B cell (primary cell): ENCODE data around the gene GDI2. TPM values are rescaled to one million over a fixed set of nuclear protein-coding genes. Genes with fewer than 3 reads are reported as not detected.

ENCODE experiments used
- ATAC-seq: fragments of 200-7000 bp; cut with Tn5 transposase; one replicate; pipeline ENCODE4 v1.10.0; 2021; ENCODE audit warnings: low read depth, mild to moderate bottlenecking, moderate number of reproducible peaks, moderate library complexity
- CTCF ChIA-PET: fragments of 350-600 bp; sonication (Branson Sonifier 250); formaldehyde crosslinking; loops from one replicate; lab custom pipeline; 2021; ENCODE audit warnings: antibody characterized with exemption, inconsistent platforms; lab: Charles Lee
- POLR2A ChIA-PET: fragments of 350-600 bp; sonication (Branson Sonifier 250); formaldehyde crosslinking; loops from one replicate; lab custom pipeline; 2021; ENCODE audit warnings: antibody characterized with exemption; lab: Charles Lee
- DNase-seq: peaks from one replicate; pipeline ENCODE4 v3.0.0; 2013
- H2AFZ ChIP-seq: 2 replicates; pipeline ENCODE4 v1.6.1; 2012; ENCODE audit warnings: mild to moderate bottlenecking, low read depth, low read length; ENCODE audit not compliant: insufficient read depth, poor library complexity, severe bottlenecking
- H3K27ac ChIP-seq, 2 donors: 1 replicate in 1 of 2; 2 replicates in 1 of 2; pipeline ENCODE4 v1.5.1; 2012 to 2013; ENCODE audit warnings: low read length in 2 of 2, mild to moderate bottlenecking in 2 of 2, moderate library complexity in 1 of 2
- H3K27me3 ChIP-seq, 4 experiments: fragments of 200-600 bp in 1 of 4; sonication (generic) in 1 of 4; replicated peaks in 1 of 4; 1 replicate in 2 of 4; 2 replicates in 2 of 4; pipeline versions ENCODE4 v1.6.1 to v1.7.0; 2013 to 2016; ENCODE audit warnings: low read length in 3 of 4, mild to moderate bottlenecking in 2 of 4, mixed read lengths in 1 of 4, moderate library complexity in 1 of 4; ENCODE audit not compliant: insufficient read depth in 4 of 4, control insufficient read depth in 3 of 4; ENCODE audit errors: control extremely low read depth in 1 of 4
- H3K36me3 ChIP-seq, 2 experiments: replicated peaks in 1 of 2; 1 replicate in 1 of 2; 2 replicates in 1 of 2; pipeline versions ENCODE4 v1.6.1 to v1.7.1; 2013; ENCODE audit warnings: low read length in 1 of 2; ENCODE audit not compliant: insufficient read depth in 2 of 2, control insufficient read depth in 1 of 2; ENCODE audit errors: control extremely low read depth in 1 of 2, extremely low read depth in 1 of 2
- H3K4me1 ChIP-seq, 2 donors: fragments of 200-600 bp in 1 of 2; sonication (generic) in 1 of 2; 1 replicate in 1 of 2; 2 replicates in 1 of 2; pipeline versions ENCODE4 v1.5.1 to v1.6.1; 2013 to 2017; ENCODE audit warnings: low read length in 2 of 2; ENCODE audit not compliant: control insufficient read depth in 2 of 2, insufficient read depth in 2 of 2
- H3K4me2 ChIP-seq: replicated peaks from 2 replicates; pipeline ENCODE3; 2012; ENCODE audit warnings: mild to moderate bottlenecking, low read depth, low read length; ENCODE audit not compliant: poor library complexity, severe bottlenecking
- H3K4me3 ChIP-seq, 5 experiments: fragments of 200-600 bp in 1 of 5; sonication (generic) in 1 of 5; 1 replicate in 3 of 5; 2 replicates in 2 of 5; pipeline versions ENCODE4 v1.5.1 to v1.7.0; 2011 to 2016; ENCODE audit warnings: low read length in 4 of 5, mild to moderate bottlenecking in 4 of 5, low read depth in 2 of 5, control low read depth in 1 of 5, moderate library complexity in 1 of 5; ENCODE audit not compliant: insufficient read depth in 1 of 5; ENCODE audit errors: control extremely low read depth in 1 of 5, extremely low read depth in 1 of 5
- H3K79me2 ChIP-seq: fragments of 200-600 bp; sonication (generic); one replicate; pipeline ENCODE4 v1.6.0; 2016; ENCODE audit warnings: low read length; ENCODE audit not compliant: control insufficient read depth, insufficient read depth
- H3K9ac ChIP-seq: fragments of 200-600 bp; sonication (generic); 2 replicates; pipeline ENCODE4 v1.6.1; 2017; ENCODE audit warnings: mild to moderate bottlenecking, low read length, moderate library complexity
- H3K9me3 ChIP-seq, 3 donors: one replicate each; pipeline versions ENCODE4 v1.6.1 to v1.7.1; 2013; ENCODE audit warnings: low read length in 2 of 3; ENCODE audit not compliant: control insufficient read depth in 2 of 3, insufficient read depth in 1 of 3; ENCODE audit errors: control extremely low read depth in 1 of 3
- H4K20me1 ChIP-seq: 2 replicates; pipeline ENCODE4 v1.6.0; 2012; ENCODE audit warnings: mild to moderate bottlenecking, low read length; ENCODE audit not compliant: insufficient read depth, control insufficient read depth, poor library complexity, severe bottlenecking
- H3K27ac Mint-ChIP-seq: one replicate; pipeline ENCODE4 v1.8.0; 2021; ENCODE audit warnings: mixed read lengths
- H3K27me3 Mint-ChIP-seq: one replicate; pipeline ENCODE4 v1.8.0; 2021; ENCODE audit warnings: mixed read lengths
- H3K4me1 Mint-ChIP-seq: one replicate; pipeline ENCODE4 v1.8.0; 2021; ENCODE audit warnings: mixed read lengths
- H3K4me3 Mint-ChIP-seq: one replicate; pipeline ENCODE4 v1.8.0; 2021; ENCODE audit warnings: mixed read lengths
- H3K9me3 Mint-ChIP-seq: one replicate; pipeline ENCODE4 v1.8.0; 2022; ENCODE audit warnings: mixed read lengths; ENCODE audit not compliant: insufficient read depth
- EZH2 ChIP-seq: IDR thresholded peaks from 2 replicates; pipeline ENCODE4 v1.6.1; 2012; ENCODE audit warnings: borderline replicate concordance, low read depth, mild to moderate bottlenecking, moderate library complexity, low read length; ENCODE audit not compliant: insufficient read depth, poor library complexity, severe bottlenecking
- WGBS: methylation state at CpG from one replicate; pipeline ENCODE4 v1.1.5; 2013; ENCODE audit warnings: missing lambda C conversion rate; ENCODE audit not compliant: insufficient coverage; 5-methylcytosine and 5-hydroxymethylcytosine counted together
- intact Hi-C: fragments of 100-400 bp; cut with micrococcal nuclease; formaldehyde crosslinking; loops from one replicate; pipeline ENCODE4 v1.10.0; 2022
- polyA plus RNA-seq: library from polyadenylated mRNA; depleted of rRNA; stranded (reverse); fragments of >200 nt; gene quantifications from 2 replicates; pipeline ENCODE4 v1.2.3, GENCODE V29; 2012
- total RNA-seq, 2 donors: library from RNA; stranded (reverse); fragments of 120-200 nt in 1 of 2; gene quantifications; 1 replicate in 1 of 2; 2 replicates in 1 of 2; pipeline versions ENCODE4 v1.2.3 to v1.2.4, GENCODE V29; 2013 to 2022
- TF ChIP-seq, protein P1 (sequence below): fragments of 200-600 bp; IDR thresholded peaks from one replicate; pipeline ENCODE4 v1.8.0; 2022; ENCODE audit warnings: antibody characterized with exemption, mild to moderate bottlenecking

GDI2 gene
- total and polyA plus RNA-seq, 2 donors (not counting 1 experiment from before 2014, with no cell fraction given): 91.1 to 187 TPM

DNA sequence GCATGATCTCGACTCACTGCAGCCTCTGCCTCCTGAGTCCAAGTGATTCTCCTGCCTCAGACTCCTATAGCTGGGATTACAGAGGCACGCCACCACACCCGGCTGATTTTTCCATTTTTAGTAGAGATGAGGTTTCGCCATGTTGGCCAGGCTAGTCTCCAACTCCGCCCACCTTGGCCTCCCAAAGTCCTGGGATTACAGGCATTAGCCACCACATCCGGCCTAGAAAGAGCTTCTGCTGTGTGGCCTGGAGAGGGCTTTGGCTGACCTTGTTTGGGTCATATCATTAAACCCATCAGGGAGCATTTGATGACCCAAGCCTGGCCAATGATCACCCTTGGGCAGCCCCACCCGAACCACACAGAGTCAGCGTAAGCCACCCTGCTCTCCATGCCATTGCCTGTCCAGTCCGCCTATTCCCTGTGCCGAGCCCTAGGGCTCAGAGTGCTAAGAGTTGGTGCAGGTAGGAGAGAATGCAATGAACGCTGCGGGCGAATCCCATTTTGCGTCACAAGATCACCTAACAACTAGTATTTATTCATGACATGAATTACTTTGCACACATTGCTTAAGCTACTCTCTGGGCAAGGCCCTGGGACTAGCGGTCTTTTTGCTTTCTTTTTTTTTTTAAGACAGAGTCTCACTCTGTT, 22.3 kb upstream of the GDI2 start:
- no peak overlapping the region for H3K9ac ChIP-seq
- H3K4me1 ChIP-seq: peaks cover 27 to 34% of the 10 kb centered on the region in 2 donors
- intact Hi-C loops: no loop called here
- no peaks in the 10 kb centered on the region for H4K20me1 ChIP-seq
- H3K36me3 ChIP-seq: no peaks in the 10 kb centered on the region
- ATAC-seq (no peak), DNase-seq (no peak)
- H2AFZ ChIP-seq: no peak overlapping the region
- TF ChIP-seq EZH2: no peak
- TF ChIP-seq, protein P1, sequence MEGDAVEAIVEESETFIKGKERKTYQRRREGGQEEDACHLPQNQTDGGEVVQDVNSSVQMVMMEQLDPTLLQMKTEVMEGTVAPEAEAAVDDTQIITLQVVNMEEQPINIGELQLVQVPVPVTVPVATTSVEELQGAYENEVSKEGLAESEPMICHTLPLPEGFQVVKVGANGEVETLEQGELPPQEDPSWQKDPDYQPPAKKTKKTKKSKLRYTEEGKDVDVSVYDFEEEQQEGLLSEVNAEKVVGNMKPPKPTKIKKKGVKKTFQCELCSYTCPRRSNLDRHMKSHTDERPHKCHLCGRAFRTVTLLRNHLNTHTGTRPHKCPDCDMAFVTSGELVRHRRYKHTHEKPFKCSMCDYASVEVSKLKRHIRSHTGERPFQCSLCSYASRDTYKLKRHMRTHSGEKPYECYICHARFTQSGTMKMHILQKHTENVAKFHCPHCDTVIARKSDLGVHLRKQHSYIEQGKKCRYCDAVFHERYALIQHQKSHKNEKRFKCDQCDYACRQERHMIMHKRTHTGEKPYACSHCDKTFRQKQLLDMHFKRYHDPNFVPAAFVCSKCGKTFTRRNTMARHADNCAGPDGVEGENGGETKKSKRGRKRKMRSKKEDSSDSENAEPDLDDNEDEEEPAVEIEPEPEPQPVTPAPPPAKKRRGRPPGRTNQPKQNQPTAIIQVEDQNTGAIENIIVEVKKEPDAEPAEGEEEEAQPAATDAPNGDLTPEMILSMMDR: no peak
- Mint-ChIP-seq H3K4me3 (no peak overlapping the region), H3K4me1 (peaks cover 36% of the 10 kb centered on the region), H3K27ac (peak overlapping the region; percentile 39), H3K9me3 (no peaks in the 10 kb centered on the region), H3K27me3 (no peaks in the 10 kb centered on the region)
- H3K4me2 ChIP-seq: no peak overlapping the region
- no peak overlapping the region for H3K4me3 ChIP-seq
- H3K9me3 ChIP-seq: peaks cover 0 to 9% (median 0%) of the 10 kb centered on the region in 3 donors
- CTCF ChIA-PET: interaction anchor here (1.2 kb wide), 1 partner anchor 8 kb away, joined by 3 read pairs; no protein-coding TSS in a partner anchor
- H3K79me2 ChIP-seq: no peaks in the 10 kb centered on the region
- no peaks in the 10 kb centered on the region for H3K27me3 ChIP-seq
- H3K27ac ChIP-seq: no peak overlapping the region
- POLR2A ChIA-PET: interaction anchor here (0.5 kb wide), 1 partner anchor 15 kb away, joined by 10 read pairs; no protein-coding TSS in a partner anchor
- WGBS: 93% methylated on average over 13 of the region's 15 CpGs

DNA sequence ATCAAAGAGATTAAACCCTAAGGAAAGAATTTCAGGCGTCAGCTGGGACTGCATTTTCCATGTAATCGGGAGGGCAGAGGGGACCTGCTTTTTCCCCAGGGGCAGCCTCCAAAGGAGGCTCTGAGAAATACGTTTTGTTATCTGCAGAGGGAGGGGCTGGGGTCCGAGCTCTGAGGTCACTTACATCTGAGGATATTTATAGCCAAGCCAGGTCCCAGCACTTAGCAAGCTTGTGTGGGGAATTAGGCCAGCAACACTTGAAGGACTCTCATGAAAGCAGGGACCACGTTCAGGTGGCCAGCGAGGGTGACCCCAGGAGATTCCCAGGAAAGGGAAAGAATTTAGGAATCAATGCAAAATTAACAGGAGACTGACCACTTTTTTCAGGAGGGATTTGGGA, 20.6 kb upstream of the GDI2 start:
- Mint-ChIP-seq H3K27me3 (no peaks in the 10 kb centered on the region), H3K9me3 (no peaks in the 10 kb centered on the region), H3K27ac (no peak overlapping the region), H3K4me3 (no peak overlapping the region), H3K4me1 (peaks cover 27% of the 10 kb centered on the region)
- no peak for TF ChIP-seq EZH2
- intact Hi-C loops: no loop called here
- H3K4me2 ChIP-seq: no peak overlapping the region
- H3K4me1 ChIP-seq: peaks cover 16 to 21% of the 10 kb centered on the region in 2 donors
- ATAC-seq (no peak), DNase-seq (no peak)
- no peaks in the 10 kb centered on the region for H3K27me3 ChIP-seq
- no peak overlapping the region for H3K27ac ChIP-seq
- H2AFZ ChIP-seq: no peak overlapping the region
- WGBS: 75% methylated on average over 6 of the region's 6 CpGs
- H3K9ac ChIP-seq: no peak overlapping the region
- H3K79me2 ChIP-seq: no peaks in the 10 kb centered on the region
- POLR2A ChIA-PET: interaction anchor here (0.7 to 1.5 kb wide), 2 partner anchors 10 to 20 kb away, joined by 3 to 7 read pairs; partner anchors contain the start of gene GDI2
- no peaks in the 10 kb centered on the region for H3K36me3 ChIP-seq
- CTCF ChIA-PET: interaction anchor here (1.4 kb wide), 1 partner anchor 11 kb away, joined by 3 read pairs; no protein-coding TSS in a partner anchor
- no peaks in the 10 kb centered on the region for H4K20me1 ChIP-seq
- H3K9me3 ChIP-seq: peaks cover 0 to 9% (median 0%) of the 10 kb centered on the region in 3 donors
- no peak overlapping the region for H3K4me3 ChIP-seq
